Frontal cortex (tissue), 4 donors: Measurements from ENCODE around the gene TBC1D22A. TPM values are rescaled to one million over a fixed set of nuclear protein-coding genes. Genes with fewer than 3 reads are reported as not detected.

Experiments used
- DNase-seq, 2 donors: peaks; one replicate each; pipeline ENCODE4 v3.0.0; 2012; ENCODE audit warnings: low spot score in 2 of 2
- FAIRE-seq: peaks from 2 replicates; lab custom pipeline; 2012; peaks lifted over from hg19 to GRCh38; lab: Jason Lieb, UNC
- total RNA-seq: library from RNA; depleted of rRNA; stranded (reverse); fragments of >200 nt; gene quantifications from one replicate; pipeline ENCODE4 v1.2.3, GENCODE V29; 2014
- donor health status: control.
- donor health status: control.
- donor health status: control.

The TBC1D22A gene
- total RNA-seq, 1 donor from 2014 or later: 5.3 TPM

- no peak for DNase-seq
- no peak for FAIRE-seq
Measured at GRCh38 chr22:47011131-47011858, 248.8 kb downstream of the TBC1D22A start.

GRCh38 chr22:47011859-47012258 is 249.4 kb downstream of the TBC1D22A start:
- FAIRE-seq (no peak), DNase-seq (no peak)

GRCh38 chr22:47012589-47013370 is 250.3 kb downstream of the TBC1D22A start:
- DNase-seq (no peak), FAIRE-seq (no peak)

GRCh38 chr22:47013861-47014635 is 251.6 kb downstream of the TBC1D22A start:
- no peak for FAIRE-seq
- DNase-seq: no peak

- DNase-seq: no peak
- FAIRE-seq: no peak
Measured at GRCh38 chr22:47014636-47015345, 252.3 kb downstream of the TBC1D22A start.

GRCh38 chr22:47015589-47016178 is 253.2 kb downstream of the TBC1D22A start:
- no peak for DNase-seq
- FAIRE-seq: no peak

- DNase-seq (no peak), FAIRE-seq (no peak)
Measured at GRCh38 chr22:47016631-47017030, 254.2 kb downstream of the TBC1D22A start.

- no peak for DNase-seq
Measured at GRCh38 chr22:47017245-47017644, 254.8 kb downstream of the TBC1D22A start.

GRCh38 chr22:47018010-47018910 is 255.8 kb downstream of the TBC1D22A start:
- DNase-seq (no peak), FAIRE-seq (no peak)

More at GRCh38 chr22:47017245-47017644, 254.8 kb downstream of the TBC1D22A start:
- no peak for FAIRE-seq

GRCh38 chr22:47019012-47019790 is 256.8 kb downstream of the TBC1D22A start:
- FAIRE-seq (no peak), DNase-seq (no peak)

GRCh38 chr22:47020166-47020565 is 257.7 kb downstream of the TBC1D22A start:
- no peak for DNase-seq
- no peak for FAIRE-seq

GRCh38 chr22:47021371-47022074 is 259.1 kb downstream of the TBC1D22A start:
- FAIRE-seq (no peak), DNase-seq (no peak)

- FAIRE-seq: no peak
- DNase-seq: peak in 1 of 2 donors; percentile 31
Measured at GRCh38 chr22:47022075-47022473, 259.6 kb downstream of the TBC1D22A start.

GRCh38 chr22:47022475-47022874 is 260.0 kb downstream of the TBC1D22A start:
- DNase-seq (no peak), FAIRE-seq (no peak)

- DNase-seq (no peak), FAIRE-seq (no peak)
Measured at GRCh38 chr22:47023871-47024270, 261.4 kb downstream of the TBC1D22A start.

- FAIRE-seq: no peak
- no peak for DNase-seq
Measured at GRCh38 chr22:47027766-47028165, 265.3 kb downstream of the TBC1D22A start.
